ENCODE data around the gene ANKRD33B.

DNA sequence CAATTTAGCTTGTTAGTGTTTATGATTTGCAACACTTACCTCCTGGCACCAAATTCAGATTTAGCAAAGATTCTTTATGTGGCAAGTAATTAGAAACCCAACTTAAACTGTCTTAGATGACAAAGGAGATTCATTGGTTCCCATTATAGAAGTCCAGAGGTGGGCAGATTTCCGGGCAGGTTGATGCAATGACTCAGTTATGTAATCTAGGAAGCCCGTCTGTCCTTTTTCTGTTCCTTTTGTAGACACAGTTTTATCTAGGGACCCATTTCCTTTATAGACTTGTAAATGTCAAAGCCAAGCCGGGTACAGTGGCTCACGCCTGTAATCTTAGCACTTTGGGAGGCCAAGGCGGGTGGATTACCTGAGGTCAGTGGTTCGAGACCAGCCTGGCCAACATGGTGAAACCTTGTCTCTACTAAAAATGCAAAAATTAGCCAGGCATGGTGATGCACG is 20.3 kb upstream of the ANKRD33B start:
- TF ChIP-seq GATA2 (IDR thresholded peaks at IDR 0.05; ENCODE audit: low read depth, low read length) (no peak), GATA3 (IDR thresholded peaks at IDR 0.05; ENCODE audit: low read depth, low read length) (no peak)
